Effector CD8-positive, alpha-beta T cell (primary cell): ENCODE measurements around the gene PHRF1.
"Not testable (repeated sequence)": the region's sequence is repeated elsewhere in the genome, so short reads cannot be mapped to it uniquely, and the experiment has no call there.

Experiments
- DNase-seq: peaks from one replicate; lab custom pipeline; 2025; lab: John Stamatoyannopoulos, UW

Gene PHRF1

GRCh38 chr11:559020-559620, 17.1 kb upstream of the PHRF1 start:
- no peak for DNase-seq

- DNase-seq = no peak
These were observed 16.5 kb upstream of the PHRF1 start for GRCh38 chr11:559712-560304.

GRCh38 chr11:560305-561147, 15.7 kb upstream of the PHRF1 start, which contains the start of the genes LMNTD2 and RASSF7:
TSS of gene LMNTD2 (minus strand) at chr11:560738. CDS start at chr11:560716, 22 bp downstream.
TSS of gene RASSF7 (plus strand) at chr11:560970. CDS start at chr11:561769, 799 bp downstream.
- peak; percentile 94 for DNase-seq

DNA sequence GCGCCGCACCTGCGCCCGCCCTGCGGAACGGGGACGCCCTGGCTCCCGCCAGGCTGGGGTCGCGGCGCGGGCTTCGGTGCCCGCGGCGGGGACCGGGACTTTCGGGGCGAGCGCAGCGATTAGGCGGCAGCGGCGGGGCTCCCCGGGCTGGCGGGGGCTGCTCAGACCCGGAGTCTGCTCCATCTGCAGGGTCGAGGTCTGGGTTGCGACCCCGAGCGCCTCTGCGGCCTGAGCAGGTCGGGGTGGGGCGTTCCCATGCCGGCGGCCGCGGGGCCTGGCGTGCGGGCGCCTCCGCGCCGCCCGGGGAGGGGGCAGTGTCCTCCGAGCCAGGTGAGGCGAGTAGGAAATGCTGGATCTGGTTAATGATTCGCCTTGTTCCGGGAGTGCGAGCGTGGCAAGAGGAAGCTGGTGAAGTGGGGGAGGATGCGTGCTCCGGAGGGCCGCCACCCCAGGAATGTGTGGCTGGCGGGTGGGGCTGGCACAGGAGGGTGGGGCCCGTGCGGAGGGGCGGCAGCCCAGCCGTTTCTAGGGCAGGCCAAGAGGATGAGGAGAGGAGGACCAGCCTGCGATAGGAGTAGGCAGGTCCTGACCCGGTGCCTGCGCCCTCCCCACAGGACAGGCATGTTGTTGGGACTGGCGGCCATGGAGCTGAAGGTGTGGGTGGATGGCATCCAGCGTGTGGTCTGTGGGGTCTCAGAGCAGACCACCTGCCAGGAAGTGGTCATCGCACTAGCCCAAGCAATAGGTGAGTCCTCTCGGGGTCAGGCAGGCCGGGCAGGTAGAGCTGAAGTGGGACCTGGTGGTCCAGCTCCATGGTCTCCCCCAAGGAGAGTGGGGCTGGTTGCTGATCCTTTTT, 14.9 kb upstream of the PHRF1 start:
- DNase-seq = no peak

- DNase-seq = no peak
These were observed 14.1 kb upstream of the PHRF1 start for GRCh38 chr11:562046-562645.

- DNase-seq = no peak
These were observed 13.0 kb upstream of the PHRF1 start for GRCh38 chr11:563066-563811.

DNA sequence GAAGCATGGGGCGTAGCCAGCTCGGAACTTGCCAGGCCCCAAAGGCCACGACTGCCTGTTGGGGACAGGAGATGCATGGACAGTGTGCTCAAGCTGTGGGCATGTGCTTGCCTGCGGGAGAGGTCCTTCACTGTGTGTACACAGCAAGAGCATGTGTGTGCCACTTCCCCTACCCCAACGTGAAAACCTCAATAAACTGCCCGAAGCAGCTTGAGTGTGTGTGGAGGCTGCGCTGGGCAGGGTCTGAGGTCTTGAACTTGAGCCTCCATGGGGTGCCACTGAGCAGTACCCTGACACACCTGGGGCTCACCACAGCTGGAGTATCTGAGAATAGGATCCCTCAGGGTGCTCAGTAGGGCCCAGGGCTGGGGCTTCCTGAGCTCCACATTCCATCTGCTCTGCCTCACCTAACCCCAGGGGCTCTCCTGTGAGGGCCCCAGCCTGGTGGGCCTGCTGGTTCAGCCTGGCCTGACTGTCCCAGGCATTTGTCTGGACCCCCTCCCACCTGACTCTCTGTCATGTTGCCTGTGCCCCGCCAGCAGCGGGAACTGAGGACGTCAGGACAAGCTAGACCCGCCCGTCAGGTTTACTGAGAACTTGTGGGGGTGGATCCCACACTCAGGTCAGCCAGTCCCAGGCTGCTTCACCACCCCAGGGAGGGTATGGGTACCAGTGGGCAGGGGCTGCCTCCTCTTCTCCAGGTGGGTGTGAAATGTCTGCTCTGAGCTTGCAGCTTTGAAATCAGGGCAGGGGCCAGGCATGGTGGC, 12.3 kb upstream of the PHRF1 start:
- no peak for DNase-seq

- DNase-seq = no peak
These were observed 10.3 kb upstream of the PHRF1 start for GRCh38 chr11:565921-566509.

DNA sequence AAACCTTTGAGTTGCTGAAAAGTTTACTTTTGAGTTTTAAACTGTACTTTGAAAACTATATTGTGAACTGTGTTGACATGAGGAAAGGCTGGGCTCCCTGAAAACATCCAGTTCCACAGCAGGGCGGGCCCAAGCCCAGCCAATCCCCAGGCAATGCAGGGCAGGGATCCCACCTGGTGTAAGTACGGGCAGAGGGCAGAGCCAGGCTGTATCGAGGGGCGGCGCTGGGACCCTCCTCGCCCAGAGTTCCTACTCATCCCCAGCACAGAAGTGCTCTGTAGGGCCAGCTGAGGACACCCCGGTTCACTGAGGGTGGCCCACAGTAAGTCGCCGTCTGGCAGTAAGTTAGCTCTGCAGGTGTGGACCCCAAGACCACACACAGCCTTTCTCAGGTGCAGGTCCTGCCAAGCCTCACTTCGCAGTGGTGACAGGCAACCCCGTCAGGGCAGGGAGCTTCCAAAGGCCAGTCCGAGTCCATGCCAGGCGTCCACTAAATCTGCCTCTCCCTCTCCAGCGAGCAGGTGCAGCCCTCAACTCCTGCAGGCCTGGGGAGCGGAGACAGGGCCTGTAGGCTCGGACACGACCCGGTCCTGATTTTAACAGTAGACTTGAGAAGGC, 9.2 kb upstream of the PHRF1 start:
- DNase-seq = no peak

DNA sequence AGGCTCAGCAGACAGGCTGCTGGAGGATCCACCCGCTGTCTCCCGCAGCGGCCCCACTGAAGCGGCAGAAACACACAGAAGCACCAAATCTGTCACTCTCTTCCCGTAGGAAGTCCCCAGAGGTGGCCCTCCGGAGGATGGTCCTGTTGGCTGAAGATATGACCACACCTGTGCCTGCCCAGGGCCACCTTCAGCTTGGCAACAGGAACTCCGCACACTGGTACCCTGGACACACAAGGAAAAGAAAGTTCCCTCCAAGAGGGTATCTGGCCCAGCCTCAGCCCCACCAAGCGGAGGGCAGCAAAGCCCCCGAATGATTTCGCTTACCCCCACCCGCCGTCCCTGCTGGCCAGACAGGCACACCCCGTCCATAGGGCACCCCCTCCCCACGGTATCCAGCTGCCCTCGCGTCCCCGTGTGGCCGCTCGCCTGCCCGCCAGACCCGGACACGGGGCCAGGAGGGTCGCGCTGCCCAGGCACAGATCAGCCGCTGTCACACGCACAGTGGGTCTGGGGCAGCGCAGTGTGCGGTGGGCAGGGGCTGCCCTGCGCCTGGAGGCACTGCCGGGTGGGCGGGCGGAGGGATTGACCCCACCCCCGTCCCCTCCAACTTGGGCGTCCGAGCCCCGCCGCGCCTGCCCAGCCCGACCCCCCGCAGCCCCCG, 8.5 kb upstream of the PHRF1 start:
- DNase-seq = peak; percentile 26

DNA sequence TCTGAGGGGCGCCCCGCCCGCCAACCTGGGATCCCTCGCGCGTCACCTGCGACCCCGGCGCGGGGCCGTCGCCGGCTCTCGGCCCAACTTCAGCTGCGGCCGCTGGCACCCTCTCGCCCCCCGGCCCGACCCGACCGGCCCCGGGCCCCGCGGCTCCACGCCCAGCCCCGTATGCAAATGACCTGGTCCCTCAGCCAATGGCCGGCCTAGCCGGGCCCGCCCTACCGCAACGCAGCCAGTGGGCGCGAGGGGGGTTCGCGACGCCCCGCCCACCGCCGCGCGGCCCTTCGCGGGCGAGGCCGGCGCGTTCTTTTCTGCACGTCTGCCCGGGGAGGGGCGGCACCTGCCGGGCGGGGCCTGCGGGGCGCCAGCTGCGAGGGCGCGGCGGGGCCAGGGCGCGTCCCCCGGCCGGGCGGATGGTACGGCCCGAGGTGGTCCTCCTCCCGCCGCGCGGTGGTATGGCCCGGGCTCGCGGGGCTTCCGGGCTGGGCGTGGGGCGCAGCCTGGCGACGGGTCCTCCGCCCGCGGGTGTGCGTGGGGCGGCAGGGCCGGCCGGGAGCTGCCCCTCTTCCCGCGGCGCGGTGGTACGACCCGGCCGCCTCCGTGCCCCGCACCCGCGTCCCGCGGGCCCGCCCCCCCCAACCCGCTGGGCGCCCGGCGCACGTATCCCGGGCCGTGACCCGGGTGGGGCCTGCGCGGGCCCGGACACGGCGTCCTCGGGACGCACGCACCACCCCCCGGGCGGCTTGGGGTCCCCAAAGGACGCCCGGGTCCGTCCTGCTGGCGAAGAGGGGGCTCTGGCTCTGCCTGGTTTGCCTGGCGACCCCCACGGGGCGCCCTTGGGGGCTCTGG, 7.7 kb upstream of the PHRF1 start:
- DNase-seq = peak; percentile 88

DNA sequence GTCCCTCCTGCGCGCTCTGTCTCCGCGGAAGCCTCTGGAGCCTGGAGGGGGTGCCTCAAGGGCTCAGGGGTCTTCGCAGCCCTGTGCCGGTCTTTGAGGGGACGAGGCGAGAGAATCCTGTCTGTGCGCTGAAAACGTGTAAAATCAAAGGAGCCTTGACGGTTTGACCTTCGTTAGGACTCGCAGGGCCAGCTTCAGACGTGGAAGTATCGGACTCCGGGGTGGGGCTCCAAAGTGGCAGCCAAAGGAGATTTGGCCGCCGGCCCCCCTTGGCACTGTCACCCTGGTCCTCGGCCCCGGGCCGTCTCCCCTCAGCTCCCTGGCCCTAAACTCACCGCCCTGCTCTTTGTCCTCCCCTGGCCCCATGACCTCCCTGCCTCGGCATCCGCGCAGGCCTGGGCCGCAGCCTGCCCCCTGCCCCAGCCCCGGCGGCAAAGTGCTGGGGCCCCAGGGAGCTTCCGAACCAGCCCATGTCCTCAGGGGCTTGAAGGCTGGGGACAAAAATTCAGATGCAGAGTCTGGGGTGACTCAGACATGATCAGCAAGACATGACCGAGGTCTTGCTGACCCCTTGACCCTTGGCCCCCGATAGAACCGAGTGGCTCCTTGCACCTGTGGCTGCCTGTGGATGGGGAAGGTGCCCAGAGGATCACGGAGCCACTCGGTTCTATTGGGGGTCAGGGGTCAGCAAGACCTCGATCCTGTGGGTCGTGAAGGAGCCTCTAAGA, 6.9 kb upstream of the PHRF1 start:
- no peak for DNase-seq

DNA sequence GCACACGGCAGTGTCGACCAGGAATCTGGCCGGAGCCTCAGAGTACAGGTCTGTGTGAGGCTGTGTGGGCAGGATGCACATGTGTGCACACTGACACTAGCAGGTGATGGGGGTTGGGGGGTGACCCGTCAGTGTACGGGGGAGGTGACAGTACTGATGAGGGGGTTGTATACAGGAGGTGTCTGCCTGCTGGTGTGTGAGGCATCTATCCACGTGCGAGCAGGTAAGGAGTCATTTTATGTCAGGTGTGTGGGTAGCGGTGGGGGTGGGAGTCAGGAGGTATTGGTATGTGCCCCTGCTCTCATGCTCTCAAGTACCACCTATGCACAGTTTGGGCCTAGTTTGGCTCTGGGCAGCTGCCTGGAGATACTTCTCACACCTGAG, 4.5 kb upstream of the PHRF1 start:
- no peak for DNase-seq

DNA sequence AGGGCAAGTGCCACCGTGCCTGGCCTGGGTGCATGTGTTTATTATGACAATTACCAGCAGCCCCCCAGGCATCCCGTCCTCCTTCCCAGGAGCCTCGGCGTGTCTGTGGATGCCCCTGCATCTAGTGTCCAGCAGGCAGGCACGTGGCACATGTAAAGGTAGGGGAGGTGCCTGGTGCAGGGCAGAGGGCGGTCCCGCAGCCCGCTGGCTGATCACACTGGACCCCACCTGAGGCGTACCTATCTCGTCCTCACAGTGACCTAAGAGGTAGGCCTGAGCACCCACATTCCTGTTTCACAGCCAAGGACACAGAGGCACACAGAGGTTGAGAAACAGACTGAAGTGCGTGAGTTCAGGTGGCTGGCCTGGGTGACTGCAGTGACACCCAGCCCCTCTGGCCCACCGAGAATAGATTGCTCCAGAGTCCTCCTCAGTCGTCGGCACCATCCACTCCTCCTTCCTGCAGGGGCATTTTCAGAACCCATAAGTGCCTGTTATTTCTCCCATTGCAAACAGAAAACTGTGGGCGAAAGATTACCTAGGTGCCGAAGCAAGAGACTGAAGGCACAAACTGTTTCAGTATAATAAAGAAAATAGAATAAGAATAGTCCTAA, 3.0 kb upstream of the PHRF1 start:
- DNase-seq = no peak

DNA sequence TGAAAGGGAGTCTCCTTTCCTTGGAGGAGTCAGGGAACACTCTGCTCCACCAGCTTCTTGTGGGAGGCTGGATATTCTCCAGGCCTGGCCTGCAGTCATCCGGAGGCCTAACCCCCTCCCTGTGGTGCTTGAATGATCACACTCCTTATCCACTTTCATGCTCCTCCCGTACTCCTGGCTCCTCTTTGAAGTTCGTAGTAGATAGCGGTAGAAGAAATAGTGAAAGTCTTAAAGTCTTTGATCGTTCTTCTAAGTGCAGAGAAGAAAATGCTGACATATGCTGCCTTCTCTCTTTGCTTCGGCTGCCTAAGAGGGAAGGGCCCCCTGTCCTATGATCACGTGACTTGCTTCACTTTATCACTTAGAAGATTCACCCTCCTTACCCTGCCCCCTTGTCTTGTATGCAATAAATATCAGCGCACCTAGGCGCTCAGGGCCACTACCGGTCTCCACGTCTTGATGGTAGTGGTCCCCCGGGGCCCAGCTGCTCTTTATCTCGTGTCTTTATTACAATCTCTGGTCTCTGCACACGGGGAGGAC, 2.2 kb upstream of the PHRF1 start:
- DNase-seq = not testable (repeated sequence)

- no peak for DNase-seq
These were observed 1.5 kb upstream of the PHRF1 start for GRCh38 chr11:574632-575312.
